GM18907 (cell line): ENCODE measurements around the gene KCNMA1.

Experiments used
- ATAC-seq: cut with Tn5 transposase; IDR thresholded peaks from one replicate; pipeline ENCODE4 v1.9.1; 2021; ENCODE audit warnings: mild to moderate bottlenecking, moderate library complexity; ENCODE audit not compliant: unreplicated experiment

The KCNMA1 gene

GRCh38 chr10:77635402-77636227 lies 2.0 kb downstream of the KCNMA1 start:
- ATAC-seq, result no peak

GRCh38 chr10:77634939-77635338 lies 2.7 kb downstream of the KCNMA1 start:
- ATAC-seq, result no peak

GRCh38 chr10:77633376-77633775 lies 4.2 kb downstream of the KCNMA1 start:
- ATAC-seq, result no peak

GRCh38 chr10:77631241-77631640 lies 6.4 kb downstream of the KCNMA1 start:
- ATAC-seq, result no peak

GRCh38 chr10:77630507-77630848 lies 7.1 kb downstream of the KCNMA1 start:
- no peak for ATAC-seq

- ATAC-seq, result no peak
Observed at GRCh38 chr10:77629775-77630506, 7.7 kb downstream of the KCNMA1 start.

- no peak for ATAC-seq
Observed at GRCh38 chr10:77628906-77629730, 8.5 kb downstream of the KCNMA1 start.

GRCh38 chr10:77626266-77626935 lies 11.2 kb downstream of the KCNMA1 start:
- ATAC-seq, result no peak

- ATAC-seq, result no peak
Observed at GRCh38 chr10:77625379-77625778, 12.2 kb downstream of the KCNMA1 start.

GRCh38 chr10:77622889-77623291 lies 14.7 kb downstream of the KCNMA1 start:
- ATAC-seq, result peak; percentile 75

GRCh38 chr10:77620731-77621130 lies 16.9 kb downstream of the KCNMA1 start:
- no peak for ATAC-seq

GRCh38 chr10:77619964-77620703 lies 17.5 kb downstream of the KCNMA1 start:
- no peak for ATAC-seq

GRCh38 chr10:77618117-77618516 lies 19.5 kb downstream of the KCNMA1 start:
- ATAC-seq, result no peak

- ATAC-seq, result no peak
Observed at GRCh38 chr10:77616766-77617165, 20.8 kb downstream of the KCNMA1 start.

GRCh38 chr10:77614778-77615625 lies 22.6 kb downstream of the KCNMA1 start:
- ATAC-seq, result no peak

- ATAC-seq, result no peak
Observed at GRCh38 chr10:77613476-77614130, 24.0 kb downstream of the KCNMA1 start.

GRCh38 chr10:77611670-77612069 lies 25.9 kb downstream of the KCNMA1 start:
- ATAC-seq, result no peak

GRCh38 chr10:77611221-77611620 lies 26.4 kb downstream of the KCNMA1 start:
- no peak for ATAC-seq

GRCh38 chr10:77609781-77610272 lies 27.8 kb downstream of the KCNMA1 start:
- no peak for ATAC-seq
